HG03469 (cell line): ENCODE results near the gene TRIO.

Experiments
- ATAC-seq: cut with Tn5 transposase; IDR thresholded peaks from one replicate; pipeline ENCODE4 v1.9.1; 2021; ENCODE audit warnings: mild to moderate bottlenecking, moderate library complexity, moderate number of reproducible peaks; ENCODE audit not compliant: unreplicated experiment

Gene TRIO

GRCh38 chr5:14281746-14282181, 138.6 kb downstream of the TRIO start:
- ATAC-seq = peak; percentile 39

GRCh38 chr5:14283139-14283538, 140.0 kb downstream of the TRIO start:
- no peak for ATAC-seq

GRCh38 chr5:14284392-14285148, 141.4 kb downstream of the TRIO start:
- ATAC-seq = no peak

GRCh38 chr5:14286007-14286406, 142.9 kb downstream of the TRIO start:
- no peak for ATAC-seq

GRCh38 chr5:14286574-14287421, 143.7 kb downstream of the TRIO start:
- peak; percentile 89 for ATAC-seq

- no peak for ATAC-seq
Observed at GRCh38 chr5:14292766-14293658, 149.9 kb downstream of the TRIO start.

- ATAC-seq = no peak
Observed at GRCh38 chr5:14295610-14296009, 152.5 kb downstream of the TRIO start.

- no peak for ATAC-seq
Observed at GRCh38 chr5:14296533-14297331, 153.6 kb downstream of the TRIO start.

- no peak for ATAC-seq
Observed at GRCh38 chr5:14297697-14298096, 154.6 kb downstream of the TRIO start.

- no peak for ATAC-seq
Observed at GRCh38 chr5:14298126-14298847, 155.1 kb downstream of the TRIO start.

- ATAC-seq = no peak
Observed at GRCh38 chr5:14299666-14300065, 156.5 kb downstream of the TRIO start.

- ATAC-seq = no peak
Observed at GRCh38 chr5:14301186-14301585, 158.0 kb downstream of the TRIO start.

GRCh38 chr5:14302330-14302729, 159.2 kb downstream of the TRIO start:
- no peak for ATAC-seq

- ATAC-seq = no peak
Observed at GRCh38 chr5:14305045-14305444, 161.9 kb downstream of the TRIO start.

GRCh38 chr5:14306329-14306815, 163.2 kb downstream of the TRIO start:
- ATAC-seq = no peak

- ATAC-seq = no peak
Observed at GRCh38 chr5:14308384-14309154, 165.4 kb downstream of the TRIO start.

- no peak for ATAC-seq
Observed at GRCh38 chr5:14309199-14309598, 166.1 kb downstream of the TRIO start.

- no peak for ATAC-seq
Observed at GRCh38 chr5:14309878-14310531, 166.9 kb downstream of the TRIO start.
